HepG2 (cell line): ENCODE measurements around the gene ZFAND2A. TPM values are rescaled to one million over a fixed set of nuclear protein-coding genes. Genes with fewer than 3 reads are reported as not detected.

Source experiments
- ATAC-seq: fragments of 200-7000 bp; cut with Tn5 transposase; 3 replicates; pipeline ENCODE4 v1.9.1; 2020; ENCODE audit warnings: mild to moderate bottlenecking, moderate library complexity
- BruUV-seq: library from RNA; stranded (reverse); fragments of 400-500 nt; replicated peaks from 2 replicates; lab custom pipeline; 2021; lab: Mats Ljungman, UMichigan
- CTCF ChIA-PET: fragments of 300-600 bp; formaldehyde crosslinking; extraction: SDS; loops from one replicate; lab custom pipeline; 2021; ENCODE audit warnings: low total read pairs, inconsistent platforms, low intra/inter-chr PET ratio; lab: Yijun Ruan, JAX
- POLR2A ChIA-PET: fragments of 350-600 bp; sonication (Branson Sonifier 250); formaldehyde crosslinking; loops from one replicate; lab custom pipeline; 2020; ENCODE audit warnings: antibody characterized with exemption, inconsistent platforms; lab: Yijun Ruan, JAX
- DNase-seq: peaks from one replicate; pipeline ENCODE4 v3.0.0-alpha.2; 2015; ENCODE audit warnings: low spot score
- FAIRE-seq: peaks from 3 replicates; lab custom pipeline; 2011; peaks lifted over from hg19 to GRCh38; lab: Jason Lieb, UNC
- H2AFZ ChIP-seq: one replicate; pipeline ENCODE4 v1.6.1; 2011; ENCODE audit warnings: low read length, inconsistent platforms
- H3K27ac ChIP-seq: fragments of 300-600 bp; 3 replicates; pipeline ENCODE4 v1.8.0; 2011; ENCODE audit warnings: mixed run types, mild to moderate bottlenecking, mixed read lengths, low read length, inconsistent platforms; ENCODE audit not compliant: insufficient read depth; ENCODE audit errors: extremely low read length
- H3K27me3 ChIP-seq, 2 experiments: fragments of 200-600 bp in 1 of 2; 2 replicates in 1 of 2; 3 replicates in 1 of 2; pipeline versions ENCODE4 v1.6.0 to v1.8.0; 2011; ENCODE audit warnings: low read length in 2 of 2, mild to moderate bottlenecking in 2 of 2, moderate library complexity in 2 of 2, inconsistent platforms in 1 of 2; ENCODE audit not compliant: insufficient read depth in 2 of 2, control insufficient read depth in 1 of 2
- H3K36me3 ChIP-seq, 2 experiments: fragments of 200-600 bp in 1 of 2; replicated peaks in 1 of 2; 2 replicates in 1 of 2; 3 replicates in 1 of 2; pipeline versions ENCODE4 v1.5.1 to v1.8.0; 2011; ENCODE audit warnings: low read length in 2 of 2, inconsistent platforms in 1 of 2; ENCODE audit not compliant: insufficient read depth in 2 of 2, control insufficient read depth in 1 of 2
- H3K4me1 ChIP-seq: 2 replicates; pipeline ENCODE4 v1.5.1; 2012; ENCODE audit warnings: low read length, inconsistent platforms; ENCODE audit not compliant: insufficient read depth
- H3K4me2 ChIP-seq: 2 replicates; pipeline ENCODE4 v1.6.0; 2011; ENCODE audit warnings: low read depth, low read length, inconsistent platforms
- H3K4me3 ChIP-seq, 3 experiments: fragments of 200-600 bp in 1 of 3; sonication (generic), shearing (Covaris generic) in 1 of 3; replicated peaks in 1 of 3; 2 replicates each; pipeline ENCODE4 v1.5.1; 2011 to 2016; ENCODE audit warnings: low read length in 3 of 3, inconsistent platforms in 2 of 3, low read depth in 2 of 3, mild to moderate bottlenecking in 2 of 3, control low read depth in 1 of 3, mixed read lengths in 1 of 3; ENCODE audit not compliant: insufficient read depth in 1 of 3
- H3K79me2 ChIP-seq: one replicate; pipeline ENCODE4 v1.6.1; 2011; ENCODE audit warnings: low read length, inconsistent platforms; ENCODE audit not compliant: insufficient read depth
- H3K9ac ChIP-seq: 2 replicates; pipeline ENCODE4 v1.6.0; 2011; ENCODE audit warnings: mild to moderate bottlenecking, low read depth, low read length, inconsistent platforms; ENCODE audit not compliant: insufficient read depth
- H3K9me3 ChIP-seq: 2 replicates; pipeline ENCODE4 v1.5.1; 2012; ENCODE audit warnings: mild to moderate bottlenecking, low read length
- H4K20me1 ChIP-seq: 2 replicates; pipeline ENCODE4 v1.6.0; 2011; ENCODE audit warnings: inconsistent platforms, mild to moderate bottlenecking, low read length, moderate library complexity; ENCODE audit not compliant: insufficient read depth
- GTF2F1 ChIP-seq: fragments of 150-350 bp; IDR thresholded peaks from 2 replicates; pipeline ENCODE4 v1.6.1; 2014; ENCODE audit warnings: low read length
- KLF11 ChIP-seq: IDR thresholded peaks from 2 replicates; pipeline ENCODE4 v1.6.1; 2016; ENCODE audit warnings: missing compliant biosample characterization
- NFIC ChIP-seq: IDR thresholded peaks from 2 replicates; pipeline ENCODE4 v1.6.1; 2012; ENCODE audit warnings: mild to moderate bottlenecking, low read length, inconsistent platforms
- RFX3 ChIP-seq: IDR thresholded peaks from 2 replicates; pipeline ENCODE4 v1.6.1; 2016; ENCODE audit warnings: missing biosample characterization, missing genetic modification reagents
- SMYD3 ChIP-seq: sonication (generic); formaldehyde crosslinking; IDR thresholded peaks from 2 replicates; pipeline ENCODE4 v1.8.1; 2023; ENCODE audit warnings: mild to moderate bottlenecking, missing genetic modification reagents
- SRY ChIP-seq: sonication (generic); formaldehyde crosslinking; IDR thresholded peaks from 2 replicates; pipeline ENCODE4 v1.8.0; 2022; ENCODE audit warnings: mild to moderate bottlenecking, missing genetic modification reagents
- ZFX ChIP-seq: sonication (generic); formaldehyde crosslinking; IDR thresholded peaks from 2 replicates; pipeline ENCODE4 v1.4.0; 2020; ENCODE audit warnings: mild to moderate bottlenecking, low read depth, missing genetic modification reagents, moderate library complexity
- ZNF160 ChIP-seq: sonication (generic); formaldehyde crosslinking; IDR thresholded peaks from 2 replicates; pipeline ENCODE4 v1.8.0; 2022; ENCODE audit warnings: mild to moderate bottlenecking, inconsistent platforms, missing genetic modification reagents
- ZNF33A ChIP-seq: sonication (generic); formaldehyde crosslinking; IDR thresholded peaks from 2 replicates; pipeline ENCODE4 v1.5.1; 2020; ENCODE audit warnings: missing genetic modification reagents, mild to moderate bottlenecking, moderate library complexity, borderline replicate concordance
- ZNF547 ChIP-seq: sonication (generic); formaldehyde crosslinking; IDR thresholded peaks from 2 replicates; pipeline ENCODE4 v1.5.1; 2020; ENCODE audit warnings: mild to moderate bottlenecking, missing genetic modification reagents
- WGBS: methylation state at CpG from one replicate; pipeline ENCODE4 v1.1.6; 2017; ENCODE audit warnings: low lambda C conversion rate; 5-methylcytosine and 5-hydroxymethylcytosine counted together
- in situ Hi-C: cut with HindIII; loops from 2 replicates; pipeline ENCODE4 v1.10.0; 2017; ENCODE audit warnings: low pct_unique_long_range_greater_than_20kb; ENCODE audit not compliant: extremely low pct_ligation_motif_present
- intact Hi-C: fragments of 100-400 bp; cut with micrococcal nuclease; formaldehyde crosslinking; loops from one replicate; pipeline ENCODE4 v1.10.0; 2022; ENCODE audit not compliant: unreplicated experiment
- polyA plus RNA-seq, 8 experiments: library from polyadenylated mRNA; depleted of rRNA in 3 of 8; stranded (reverse) in 7 of 8; unstranded in 1 of 8; fragments of >200 nt; fragmentation: Illumina TruSeq in 4 of 8; extraction: Trizol in 4 of 8; gene quantifications; 2 replicates each; pipeline versions ENCODE4 v1.2.1 to v1.2.3, GENCODE V29; 2011 to 2016; ENCODE audit warnings: low read depth in 4 of 8, missing spikeins in 1 of 8, mixed read lengths in 1 of 8; ENCODE audit not compliant: insufficient read depth in 1 of 8
- total RNA-seq, 5 experiments: library from RNA; depleted of rRNA; stranded (reverse); fragments of >200 nt; fragmentation: Illumina TruSeq; extraction: Trizol; gene quantifications; 2 replicates each; pipeline ENCODE4 v1.2.3, GENCODE V29; 2016; ENCODE audit warnings: low read depth in 1 of 5
- TF ChIP-seq, protein P1 (sequence below): sonication (generic); formaldehyde crosslinking; IDR thresholded peaks from 2 replicates; pipeline ENCODE4 v1.4.0; 2020; ENCODE audit warnings: missing genetic modification reagents
- TF ChIP-seq, protein P2 (sequence below): sonication (generic); formaldehyde crosslinking; conservative IDR thresholded peaks from 2 replicates; pipeline ENCODE4 v1.8.0; 2022; ENCODE audit warnings: mild to moderate bottlenecking, moderate library complexity, missing genetic modification reagents

Gene ZFAND2A
- total and polyA plus RNA-seq, 2 of the 13 experiments (the other 11 are each of a cell fraction or from before 2014, with no cell fraction given) = 140 to 153 TPM

DNA sequence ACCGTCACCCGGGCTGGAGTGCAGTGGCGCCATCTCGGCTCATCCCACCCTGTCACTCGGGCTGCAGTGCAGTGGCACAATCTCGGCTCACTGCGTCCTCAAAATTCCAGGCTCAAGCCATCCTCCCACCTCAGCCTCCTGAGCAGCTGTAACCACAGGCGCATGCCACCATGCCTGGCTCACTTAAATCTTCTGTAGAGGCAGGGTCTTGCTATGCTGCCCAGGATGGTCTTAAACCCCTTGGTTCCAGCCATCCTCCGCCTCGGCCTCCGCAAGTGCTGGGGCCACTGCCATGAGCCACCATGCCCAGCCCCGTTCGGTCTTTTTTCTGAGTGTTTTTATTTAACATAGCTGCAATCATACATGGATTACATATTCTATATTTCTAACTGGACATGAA is 30.6 kb downstream of the ZFAND2A start:
- intact Hi-C loops (no loop called here), in situ Hi-C loops (no loop called here)
- WGBS = 98% methylated on average over 11 of the region's 13 CpGs
- FAIRE-seq (no peak), DNase-seq (no peak), ATAC-seq (no peak)
- no peak overlapping the region for H3K27ac ChIP-seq
- ChIA-PET CTCF (no interaction called here), POLR2A (no interaction called here)
- no peak for TF ChIP-seq GTF2F1
- TF ChIP-seq ZNF547 = no peak
- no peak for TF ChIP-seq SMYD3 (CRISPR knock-in tag)
- TF ChIP-seq NFIC = no peak
- TF ChIP-seq, protein P1, sequence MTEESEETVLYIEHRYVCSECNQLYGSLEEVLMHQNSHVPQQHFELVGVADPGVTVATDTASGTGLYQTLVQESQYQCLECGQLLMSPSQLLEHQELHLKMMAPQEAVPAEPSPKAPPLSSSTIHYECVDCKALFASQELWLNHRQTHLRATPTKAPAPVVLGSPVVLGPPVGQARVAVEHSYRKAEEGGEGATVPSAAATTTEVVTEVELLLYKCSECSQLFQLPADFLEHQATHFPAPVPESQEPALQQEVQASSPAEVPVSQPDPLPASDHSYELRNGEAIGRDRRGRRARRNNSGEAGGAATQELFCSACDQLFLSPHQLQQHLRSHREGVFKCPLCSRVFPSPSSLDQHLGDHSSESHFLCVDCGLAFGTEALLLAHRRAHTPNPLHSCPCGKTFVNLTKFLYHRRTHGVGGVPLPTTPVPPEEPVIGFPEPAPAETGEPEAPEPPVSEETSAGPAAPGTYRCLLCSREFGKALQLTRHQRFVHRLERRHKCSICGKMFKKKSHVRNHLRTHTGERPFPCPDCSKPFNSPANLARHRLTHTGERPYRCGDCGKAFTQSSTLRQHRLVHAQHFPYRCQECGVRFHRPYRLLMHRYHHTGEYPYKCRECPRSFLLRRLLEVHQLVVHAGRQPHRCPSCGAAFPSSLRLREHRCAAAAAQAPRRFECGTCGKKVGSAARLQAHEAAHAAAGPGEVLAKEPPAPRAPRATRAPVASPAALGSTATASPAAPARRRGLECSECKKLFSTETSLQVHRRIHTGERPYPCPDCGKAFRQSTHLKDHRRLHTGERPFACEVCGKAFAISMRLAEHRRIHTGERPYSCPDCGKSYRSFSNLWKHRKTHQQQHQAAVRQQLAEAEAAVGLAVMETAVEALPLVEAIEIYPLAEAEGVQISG = no peak
- TF ChIP-seq, protein P2, sequence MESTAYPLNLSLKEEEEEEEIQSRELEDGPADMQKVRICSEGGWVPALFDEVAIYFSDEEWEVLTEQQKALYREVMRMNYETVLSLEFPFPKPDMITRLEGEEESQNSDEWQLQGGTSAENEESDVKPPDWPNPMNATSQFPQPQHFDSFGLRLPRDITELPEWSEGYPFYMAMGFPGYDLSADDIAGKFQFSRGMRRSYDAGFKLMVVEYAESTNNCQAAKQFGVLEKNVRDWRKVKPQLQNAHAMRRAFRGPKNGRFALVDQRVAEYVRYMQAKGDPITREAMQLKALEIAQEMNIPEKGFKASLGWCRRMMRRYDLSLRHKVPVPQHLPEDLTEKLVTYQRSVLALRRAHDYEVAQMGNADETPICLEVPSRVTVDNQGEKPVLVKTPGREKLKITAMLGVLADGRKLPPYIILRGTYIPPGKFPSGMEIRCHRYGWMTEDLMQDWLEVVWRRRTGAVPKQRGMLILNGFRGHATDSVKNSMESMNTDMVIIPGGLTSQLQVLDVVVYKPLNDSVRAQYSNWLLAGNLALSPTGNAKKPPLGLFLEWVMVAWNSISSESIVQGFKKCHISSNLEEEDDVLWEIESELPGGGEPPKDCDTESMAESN (CRISPR knock-in tag) = no peak
- no peak for TF ChIP-seq ZFX (CRISPR knock-in tag)
- no peak for TF ChIP-seq KLF11 (CRISPR knock-in tag)
- TF ChIP-seq RFX3 (CRISPR knock-in tag) = no peak
- TF ChIP-seq SRY (CRISPR knock-in tag) = no peak
- TF ChIP-seq ZNF160 (CRISPR knock-in tag) = no peak
- no peak for TF ChIP-seq ZNF33A
- no peak overlapping the region for H3K4me2 ChIP-seq
- no peaks in the 10 kb centered on the region for H3K9me3 ChIP-seq
- peaks cover 10 to 16% of the 10 kb centered on the region in 2 experiments; a peak in 4 of 5 replicates for H3K36me3 ChIP-seq
- H3K27me3 ChIP-seq = no peaks in the 10 kb centered on the region
- BruUV-seq = no TSS peak
- no peak overlapping the region for H3K9ac ChIP-seq
- H3K4me3 ChIP-seq = no peak overlapping the region
- H3K79me2 ChIP-seq = peaks cover 24% of the 10 kb centered on the region
- H4K20me1 ChIP-seq = 0 out of 2 replicates have a peak, but pooled peaks cover 2% of the 10 kb centered on the region
- no peaks in the 10 kb centered on the region for H3K4me1 ChIP-seq
- H2AFZ ChIP-seq = no peak overlapping the region
